Vagina (tissue), 2 donors: ENCODE data around the gene SH3BP5L. TPM values are rescaled to one million over a fixed set of nuclear protein-coding genes. Genes with fewer than 3 reads are reported as not detected.
"Not testable (repeated sequence)": the region's sequence is repeated elsewhere in the genome, so short reads cannot be mapped to it uniquely, and the experiment has no call there.

Experiments
- DNase-seq, 2 donors: peaks; one replicate each; pipeline ENCODE4 v3.0.0-alpha.2; 2017; ENCODE audit errors: extremely low spot score in 2 of 2
- H3K27ac ChIP-seq: fragments of 200-600 bp; sonication (generic); one replicate; pipeline ENCODE4 v1.5.1; 2019
- H3K27me3 ChIP-seq: fragments of 200-600 bp; sonication (generic); one replicate; pipeline ENCODE4 v1.5.1; 2019
- H3K36me3 ChIP-seq, 2 donors: fragments of 200-600 bp; sonication (generic); one replicate each; pipeline ENCODE4 v1.5.1; 2017 to 2019
- H3K4me1 ChIP-seq: fragments of 200-600 bp; sonication (generic); one replicate; pipeline ENCODE4 v1.5.1; 2019
- H3K4me3 ChIP-seq, 2 donors: fragments of 200-600 bp; sonication (generic); 1 replicate in 1 of 2; 2 replicates in 1 of 2; pipeline ENCODE4 v1.5.1; 2016 to 2019
- H3K9me3 ChIP-seq: fragments of 200-600 bp; sonication (generic); one replicate; pipeline ENCODE4 v1.5.1; 2019
- CTCF ChIP-seq, 3 experiments: fragments of 450-650 bp in 2 of 3; fragments of 200-600 bp in 1 of 3; sonication (generic) in 1 of 3; IDR thresholded peaks; one replicate each; pipeline ENCODE4 v1.5.1; 2017 to 2019; ENCODE audit warnings: antibody characterized with exemption in 3 of 3, mild to moderate bottlenecking in 2 of 3, moderate library complexity in 2 of 3
- POLR2A ChIP-seq, 2 donors: fragments of 450-650 bp; IDR thresholded peaks; one replicate each; pipeline ENCODE4 v1.6.1; 2017; ENCODE audit warnings: antibody characterized with exemption in 2 of 2, mild to moderate bottlenecking in 2 of 2, moderate library complexity in 2 of 2
- POLR2AphosphoS5 ChIP-seq, 2 donors: sonication (generic); formaldehyde crosslinking; IDR thresholded peaks; one replicate each; pipeline ENCODE4 v1.9.0; 2017; ENCODE audit warnings: antibody characterized with exemption in 2 of 2, mild to moderate bottlenecking in 2 of 2, low read depth in 1 of 2; ENCODE audit not compliant: insufficient read depth in 1 of 2
- intact Hi-C: fragments of 100-400 bp; cut with DNase I; formaldehyde crosslinking; loops from one replicate; pipeline ENCODE4 v1.15.1; 2023
- total RNA-seq: library from RNA; depleted of rRNA; stranded (reverse); fragments of >200 nt; gene quantifications from one replicate; pipeline ENCODE4 v1.2.3, GENCODE V29; 2016

Gene SH3BP5L
- total RNA-seq, 1 donor from 2014 or later, result 18.7 TPM

GRCh38 chr1:248790456-248790855 lies 35.3 kb downstream of the SH3BP5L start:
- Histone ChIP-seq H3K27me3 (no peaks in the 10 kb centered on the region), H3K36me3 (no peaks in the 10 kb centered on the region), H3K9me3 (no peaks in the 10 kb centered on the region), H3K4me1 (no peaks in the 10 kb centered on the region), H3K4me3 (no peak overlapping the region), H3K27ac (no peak overlapping the region)
- no peak for DNase-seq
- TF ChIP-seq POLR2AphosphoS5 (IDR thresholded peaks at IDR 0.05; ENCODE audit: insufficient read depth in 1 of 2, low read depth in 1 of 2) (no peak), POLR2A (IDR thresholded peaks at IDR 0.05) (no peak), CTCF (IDR thresholded peaks at IDR 0.05) (no peak)
- intact Hi-C loops, result no loop called here

DNA sequence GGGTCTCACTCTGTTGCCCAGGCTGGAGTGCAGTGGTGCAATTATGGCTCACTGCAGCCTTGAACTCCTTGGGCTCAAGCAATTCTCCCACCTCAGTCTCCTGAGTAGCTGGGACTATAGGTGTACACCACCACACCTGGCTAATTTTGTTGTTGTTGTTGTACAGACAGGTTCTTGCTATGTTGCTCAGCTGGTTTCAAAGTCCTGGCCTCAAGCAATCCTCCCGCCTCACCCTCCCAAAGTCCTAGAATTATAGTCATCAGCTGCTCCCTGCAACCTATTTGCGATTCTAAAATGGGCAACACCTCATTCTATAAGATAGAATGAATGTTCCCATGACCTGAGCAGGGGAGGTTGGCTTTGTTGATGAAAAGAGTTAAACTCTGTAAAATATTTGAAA lies 36.4 kb downstream of the SH3BP5L start:
- H3K27ac ChIP-seq, H3K36me3 ChIP-seq, H3K9me3 ChIP-seq, intact Hi-C loops, H3K4me3 ChIP-seq, H3K4me1 ChIP-seq, DNase-seq, H3K27me3 ChIP-seq: not testable (repeated sequence)

DNA sequence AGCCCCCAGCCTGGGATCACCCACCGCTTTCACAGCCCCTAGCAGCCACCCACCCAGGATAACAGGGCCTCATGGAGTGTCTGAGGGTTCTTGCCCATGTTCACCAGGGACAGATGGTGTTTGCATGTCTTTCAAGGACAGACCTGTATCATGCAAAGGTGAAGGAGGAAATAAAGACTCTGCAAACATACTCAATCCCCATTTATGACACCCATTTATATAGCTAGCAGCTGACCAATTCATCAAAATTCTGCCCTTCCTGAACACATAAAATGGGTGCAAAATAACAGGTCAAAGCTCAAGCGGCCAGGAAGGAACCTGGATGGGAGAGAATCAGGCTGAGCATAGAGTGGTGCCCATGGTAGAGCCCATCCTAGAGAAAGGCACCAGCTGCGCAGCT lies 37.4 kb downstream of the SH3BP5L start:
- Histone ChIP-seq H3K27ac (no peak overlapping the region), H3K4me3 (no peak overlapping the region), H3K9me3 (no peaks in the 10 kb centered on the region), H3K36me3 (no peaks in the 10 kb centered on the region), H3K4me1 (no peaks in the 10 kb centered on the region), H3K27me3 (no peaks in the 10 kb centered on the region)
- DNase-seq, result no peak
- TF ChIP-seq CTCF (IDR thresholded peaks at IDR 0.05) (no peak), POLR2A (IDR thresholded peaks at IDR 0.05) (no peak), POLR2AphosphoS5 (IDR thresholded peaks at IDR 0.05; ENCODE audit: insufficient read depth in 1 of 2, low read depth in 1 of 2) (no peak)
- intact Hi-C loops, result no loop called here

DNA sequence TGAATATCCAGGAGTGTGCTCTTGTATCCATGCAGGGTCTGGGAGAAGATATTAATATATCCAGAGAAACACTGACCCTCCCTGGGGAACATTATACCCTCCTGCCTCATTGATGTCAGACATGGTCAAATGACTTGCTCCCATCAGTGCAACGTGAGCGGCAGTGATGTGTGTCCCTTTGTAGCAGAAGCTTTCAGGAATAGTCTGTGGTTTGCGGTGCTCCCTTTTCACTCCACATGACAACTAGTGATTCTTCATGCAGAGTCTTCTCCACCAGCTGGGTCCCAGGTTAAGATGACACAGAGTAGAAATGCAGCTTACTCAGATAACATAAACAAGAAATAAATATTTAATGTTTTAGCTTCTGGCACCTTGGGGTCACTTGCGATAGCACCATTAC lies 38.3 kb downstream of the SH3BP5L start:
- no peak for TF ChIP-seq CTCF (IDR thresholded peaks at IDR 0.05)
- TF ChIP-seq POLR2A (IDR thresholded peaks at IDR 0.05), result no peak
- no peak for TF ChIP-seq POLR2AphosphoS5 (IDR thresholded peaks at IDR 0.05; ENCODE audit: insufficient read depth in 1 of 2, low read depth in 1 of 2)
- Histone ChIP-seq H3K27ac (no peak overlapping the region), H3K4me3 (no peak overlapping the region), H3K9me3 (no peaks in the 10 kb centered on the region), H3K36me3 (no peaks in the 10 kb centered on the region), H3K27me3 (no peaks in the 10 kb centered on the region), H3K4me1 (no peaks in the 10 kb centered on the region)
- intact Hi-C loops, result no loop called here
- no peak for DNase-seq

GRCh38 chr1:248786156-248786555 lies 39.6 kb downstream of the SH3BP5L start:
- intact Hi-C loops, result no loop called here
- Histone ChIP-seq H3K4me1 (no peaks in the 10 kb centered on the region), H3K36me3 (no peaks in the 10 kb centered on the region), H3K27ac (no peak overlapping the region), H3K27me3 (no peaks in the 10 kb centered on the region), H3K4me3 (no peak overlapping the region), H3K9me3 (no peaks in the 10 kb centered on the region)
- no peak for DNase-seq
- TF ChIP-seq CTCF (IDR thresholded peaks at IDR 0.05), result no peak
- no peak for TF ChIP-seq POLR2AphosphoS5 (IDR thresholded peaks at IDR 0.05; ENCODE audit: insufficient read depth in 1 of 2, low read depth in 1 of 2)
- no peak for TF ChIP-seq POLR2A (IDR thresholded peaks at IDR 0.05)

DNA sequence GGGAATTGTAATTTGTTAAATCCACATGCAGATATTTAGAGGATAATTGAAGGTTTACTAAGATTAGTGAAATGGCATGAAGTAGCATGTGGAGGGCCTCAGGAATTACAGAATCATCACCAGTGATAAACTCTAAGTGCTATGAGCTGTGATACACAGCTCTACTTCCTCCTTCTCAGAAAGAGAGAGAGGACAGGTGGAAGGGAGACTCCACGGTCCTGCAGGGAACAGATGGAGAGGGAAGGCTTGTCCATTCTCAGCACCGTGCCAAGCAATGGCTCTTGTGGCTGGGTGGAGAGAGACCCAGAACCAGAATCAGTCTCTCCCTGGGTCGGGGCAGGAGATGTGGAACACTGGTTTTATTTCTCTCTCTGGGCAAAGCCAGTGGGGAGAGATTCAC lies 42.3 kb downstream of the SH3BP5L start:
- DNase-seq, result no peak
- H3K27me3 ChIP-seq, result no peaks in the 10 kb centered on the region
- no peaks in the 10 kb centered on the region for H3K36me3 ChIP-seq
- intact Hi-C loops, result no loop called here
- no peaks in the 10 kb centered on the region for H3K4me1 ChIP-seq
- no peak overlapping the region for H3K27ac ChIP-seq
- no peak overlapping the region for H3K4me3 ChIP-seq
- TF ChIP-seq POLR2AphosphoS5 (IDR thresholded peaks at IDR 0.05; ENCODE audit: insufficient read depth in 1 of 2, low read depth in 1 of 2) (no peak), CTCF (IDR thresholded peaks at IDR 0.05) (no peak), POLR2A (IDR thresholded peaks at IDR 0.05) (no peak)
- H3K9me3 ChIP-seq, result no peaks in the 10 kb centered on the region
